OCI-LY7 (cell line): Measurements from ENCODE around the gene CHD2.

Source experiments
- EZH2phosphoT487 ChIP-seq: fragments of 200-600 bp; sonication (generic); IDR thresholded peaks from 2 replicates; pipeline ENCODE4 v1.6.1; 2018; ENCODE audit warnings: low read depth, borderline replicate concordance, mild to moderate bottlenecking, mixed run types, antibody characterized with exemption, low read length, moderate library complexity, mixed read lengths
- TF ChIP-seq, protein P1 (sequence below): fragments of 200-600 bp; sonication (generic); conservative IDR thresholded peaks from 2 replicates; pipeline ENCODE4 v1.5.1; 2014; ENCODE audit warnings: mild to moderate bottlenecking, antibody characterized with exemption, low read length, moderate library complexity, mixed read lengths

DNA sequence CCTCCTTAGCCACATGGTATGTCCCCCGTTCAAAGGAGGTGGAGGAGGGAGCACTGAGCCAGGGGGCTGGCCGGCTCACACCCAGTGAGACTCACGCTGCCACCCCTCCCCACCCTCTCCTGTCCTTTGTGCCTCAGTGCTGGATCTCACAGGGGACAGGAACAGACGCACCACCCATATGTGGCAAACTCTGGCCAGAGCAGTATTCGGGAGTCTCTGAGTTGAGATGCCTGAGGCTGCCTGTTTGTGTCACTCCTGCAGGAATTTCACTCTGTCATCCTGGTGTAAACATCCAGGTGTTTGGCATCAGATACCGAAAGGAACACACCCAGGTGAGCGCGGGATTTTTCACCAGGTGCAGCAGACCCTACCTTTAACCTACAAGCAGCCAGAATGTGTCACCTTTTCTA is 163.1 kb downstream of the CHD2 start:
- TF ChIP-seq, protein P1, sequence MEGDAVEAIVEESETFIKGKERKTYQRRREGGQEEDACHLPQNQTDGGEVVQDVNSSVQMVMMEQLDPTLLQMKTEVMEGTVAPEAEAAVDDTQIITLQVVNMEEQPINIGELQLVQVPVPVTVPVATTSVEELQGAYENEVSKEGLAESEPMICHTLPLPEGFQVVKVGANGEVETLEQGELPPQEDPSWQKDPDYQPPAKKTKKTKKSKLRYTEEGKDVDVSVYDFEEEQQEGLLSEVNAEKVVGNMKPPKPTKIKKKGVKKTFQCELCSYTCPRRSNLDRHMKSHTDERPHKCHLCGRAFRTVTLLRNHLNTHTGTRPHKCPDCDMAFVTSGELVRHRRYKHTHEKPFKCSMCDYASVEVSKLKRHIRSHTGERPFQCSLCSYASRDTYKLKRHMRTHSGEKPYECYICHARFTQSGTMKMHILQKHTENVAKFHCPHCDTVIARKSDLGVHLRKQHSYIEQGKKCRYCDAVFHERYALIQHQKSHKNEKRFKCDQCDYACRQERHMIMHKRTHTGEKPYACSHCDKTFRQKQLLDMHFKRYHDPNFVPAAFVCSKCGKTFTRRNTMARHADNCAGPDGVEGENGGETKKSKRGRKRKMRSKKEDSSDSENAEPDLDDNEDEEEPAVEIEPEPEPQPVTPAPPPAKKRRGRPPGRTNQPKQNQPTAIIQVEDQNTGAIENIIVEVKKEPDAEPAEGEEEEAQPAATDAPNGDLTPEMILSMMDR, result no peak
- no peak for TF ChIP-seq EZH2phosphoT487
